Ectodermal cell (in vitro differentiated cells): Measurements from ENCODE around the gene PREX1.

ENCODE experiments used
- H3K27ac ChIP-seq: 2 replicates; pipeline ENCODE4 v1.7.0; 2013; ENCODE audit warnings: mild to moderate bottlenecking, low read depth, low read length; ENCODE audit not compliant: insufficient read depth, poor library complexity, severe bottlenecking
- H3K27me3 ChIP-seq: 2 replicates; pipeline ENCODE4 v1.7.0; 2013; ENCODE audit warnings: mild to moderate bottlenecking, low read length; ENCODE audit not compliant: insufficient read depth, control insufficient read depth, poor library complexity, severe bottlenecking
- H3K36me3 ChIP-seq: one replicate; pipeline ENCODE4 v1.7.0; 2013; ENCODE audit warnings: low read length; ENCODE audit not compliant: control insufficient read depth, insufficient read depth
- H3K4me1 ChIP-seq: one replicate; pipeline ENCODE4 v1.7.0; 2013; ENCODE audit warnings: low read length; ENCODE audit not compliant: control insufficient read depth, insufficient read depth
- H3K4me3 ChIP-seq: 2 replicates; pipeline ENCODE4 v1.7.0; 2013; ENCODE audit warnings: low read depth, low read length, control low read depth; ENCODE audit not compliant: insufficient read depth
- H3K9me3 ChIP-seq: 2 replicates; pipeline ENCODE4 v1.7.0; 2013; ENCODE audit warnings: mild to moderate bottlenecking, low read length, moderate library complexity; ENCODE audit not compliant: control insufficient read depth
- WGBS, 2 experiments: methylation state at CpG; one replicate each; pipeline ENCODE4 v1.1.7; 2013; ENCODE audit warnings: missing lambda C conversion rate in 2 of 2; 5-methylcytosine and 5-hydroxymethylcytosine counted together

Gene PREX1

GRCh38 chr20:48660788-48661187, 167.0 kb downstream of the PREX1 start:
- 93 to 96% methylated on average over 9 of the region's 9 CpGs for WGBS, 2 experiments
- Histone ChIP-seq H3K27me3 (no peaks in the 10 kb centered on the region), H3K9me3 (no peaks in the 10 kb centered on the region), H3K4me3 (no peak overlapping the region), H3K36me3 (peaks cover 4% of the 10 kb centered on the region), H3K27ac (no peak overlapping the region), H3K4me1 (no peaks in the 10 kb centered on the region)

- H3K27me3 ChIP-seq = no peaks in the 10 kb centered on the region
- no peaks in the 10 kb centered on the region for H3K4me1 ChIP-seq
- H3K27ac ChIP-seq = no peak overlapping the region
- H3K9me3 ChIP-seq = no peaks in the 10 kb centered on the region
- 92 to 94% methylated on average over 8 of the region's 8 CpGs for WGBS, 2 experiments
- H3K4me3 ChIP-seq = no peak overlapping the region
- H3K36me3 ChIP-seq = peaks cover 4% of the 10 kb centered on the region
Observed at GRCh38 chr20:48659858-48660257, 167.9 kb downstream of the PREX1 start.

GRCh38 chr20:48658505-48658904, 169.3 kb downstream of the PREX1 start:
- Histone ChIP-seq H3K27me3 (no peaks in the 10 kb centered on the region), H3K27ac (no peak overlapping the region), H3K4me1 (no peaks in the 10 kb centered on the region), H3K4me3 (no peak overlapping the region), H3K9me3 (no peaks in the 10 kb centered on the region), H3K36me3 (peaks cover 4% of the 10 kb centered on the region)
- WGBS, 2 experiments = 83 to 85% methylated on average over 8 of the region's 8 CpGs

GRCh38 chr20:48658198-48658476, 169.7 kb downstream of the PREX1 start:
- no peak overlapping the region for H3K4me3 ChIP-seq

GRCh38 chr20:48657426-48658197, 170.2 kb downstream of the PREX1 start:
- Histone ChIP-seq H3K27ac (no peak overlapping the region), H3K9me3 (no peaks in the 10 kb centered on the region), H3K27me3 (no peaks in the 10 kb centered on the region), H3K4me1 (no peaks in the 10 kb centered on the region), H3K36me3 (peaks cover 4% of the 10 kb centered on the region), H3K4me3 (no peak overlapping the region)
- 75% methylated on average over 21 of the region's 21 CpGs for WGBS, 2 experiments

More at GRCh38 chr20:48658198-48658476, 169.7 kb downstream of the PREX1 start:
- no peaks in the 10 kb centered on the region for H3K4me1 ChIP-seq
- H3K36me3 ChIP-seq = peaks cover 4% of the 10 kb centered on the region
- H3K9me3 ChIP-seq = no peaks in the 10 kb centered on the region
- no peaks in the 10 kb centered on the region for H3K27me3 ChIP-seq
- 92 to 93% methylated on average over 9 of the region's 9 CpGs for whole genome bisulfite sequencing, 2 experiments
- no peak overlapping the region for H3K27ac ChIP-seq

- Histone ChIP-seq H3K9me3 (no peaks in the 10 kb centered on the region), H3K4me3 (no peak overlapping the region), H3K36me3 (peaks cover 4% of the 10 kb centered on the region), H3K27ac (no peak overlapping the region), H3K27me3 (no peaks in the 10 kb centered on the region), H3K4me1 (no peaks in the 10 kb centered on the region)
- 86 to 91% methylated on average over 15 of the region's 15 CpGs for WGBS, 2 experiments
Observed at GRCh38 chr20:48656661-48657211, 171.1 kb downstream of the PREX1 start.

- H3K4me3 ChIP-seq = no peak overlapping the region
- peaks cover 6% of the 10 kb centered on the region for H3K36me3 ChIP-seq
- no peaks in the 10 kb centered on the region for H3K27me3 ChIP-seq
- no peaks in the 10 kb centered on the region for H3K4me1 ChIP-seq
- H3K27ac ChIP-seq = no peak overlapping the region
- 93% methylated on average over 8 of the region's 8 CpGs for WGBS, 2 experiments
- no peaks in the 10 kb centered on the region for H3K9me3 ChIP-seq
Observed at GRCh38 chr20:48656137-48656536, 171.7 kb downstream of the PREX1 start.

- Histone ChIP-seq H3K4me1 (no peaks in the 10 kb centered on the region), H3K27me3 (no peaks in the 10 kb centered on the region), H3K27ac (no peak overlapping the region), H3K4me3 (no peak overlapping the region), H3K9me3 (no peaks in the 10 kb centered on the region), H3K36me3 (peaks cover 13% of the 10 kb centered on the region)
- 95 to 96% methylated on average over 10 of the region's 10 CpGs for WGBS, 2 experiments
Observed at GRCh38 chr20:48653706-48654051, 174.1 kb downstream of the PREX1 start.

- no peaks in the 10 kb centered on the region for H3K27me3 ChIP-seq
- H3K9me3 ChIP-seq = no peaks in the 10 kb centered on the region
- H3K27ac ChIP-seq = no peak overlapping the region
- no peak overlapping the region for H3K4me3 ChIP-seq
- H3K4me1 ChIP-seq = no peaks in the 10 kb centered on the region
- H3K36me3 ChIP-seq = peaks cover 13% of the 10 kb centered on the region
- 91 to 95% methylated on average over 16 of the region's 16 CpGs for WGBS, 2 experiments
Observed at GRCh38 chr20:48652961-48653705, 174.7 kb downstream of the PREX1 start.

GRCh38 chr20:48651960-48652359, 175.8 kb downstream of the PREX1 start:
- Histone ChIP-seq H3K4me3 (no peak overlapping the region), H3K27me3 (no peaks in the 10 kb centered on the region), H3K9me3 (no peaks in the 10 kb centered on the region), H3K4me1 (no peaks in the 10 kb centered on the region), H3K36me3 (peaks cover 13% of the 10 kb centered on the region), H3K27ac (no peak overlapping the region)
- WGBS, 2 experiments = 93 to 96% methylated on average over 11 of the region's 11 CpGs
